SK-N-SH treated with all-trans-retinoic acid at 6 μM for 48 hours (cell line): ENCODE measurements around the gene NHP2.

ENCODE experiments used
- ARNTL ChIP-seq: fragments of 450-650 bp; formaldehyde crosslinking; IDR thresholded peaks from 2 replicates; pipeline ENCODE4 v1.5.0; 2020; ENCODE audit warnings: low read depth, mild to moderate bottlenecking, moderate library complexity, borderline replicate concordance
- CREB5 ChIP-seq: fragments of 250-450 bp; sonication (Bioruptor Pico); IDR thresholded peaks from 2 replicates; pipeline ENCODE4 v1.5.1; 2020; ENCODE audit warnings: low read depth, mild to moderate bottlenecking, moderate library complexity
- GLIS3 ChIP-seq: fragments of 250-450 bp; sonication (Bioruptor Pico); IDR thresholded peaks from 2 replicates; pipeline ENCODE4 v1.5.0; 2020; ENCODE audit warnings: mild to moderate bottlenecking, moderate library complexity
- ISL1 ChIP-seq: fragments of 250-450 bp; sonication (Bioruptor Pico); IDR thresholded peaks from 2 replicates; pipeline ENCODE4 v2.1.2; 2022; ENCODE audit warnings: mild to moderate bottlenecking, moderate library complexity
- PATZ1 ChIP-seq: fragments of 250-450 bp; sonication (Bioruptor Pico); IDR thresholded peaks from 2 replicates; pipeline ENCODE4 v1.8.0; 2020; ENCODE audit warnings: mild to moderate bottlenecking, moderate library complexity, borderline replicate concordance
- SNAI2 ChIP-seq: fragments of 250-450 bp; sonication (Bioruptor Pico); IDR thresholded peaks from 2 replicates; pipeline ENCODE4 v1.5.0; 2020; ENCODE audit warnings: mild to moderate bottlenecking, moderate library complexity
- TOX ChIP-seq: fragments of 250-450 bp; sonication (Bioruptor Pico); IDR thresholded peaks from 2 replicates; pipeline ENCODE4 v1.8.0; 2021; ENCODE audit warnings: mild to moderate bottlenecking, moderate library complexity, borderline replicate concordance
- ZFP30 ChIP-seq: fragments of 450-650 bp; formaldehyde crosslinking; IDR thresholded peaks from 2 replicates; pipeline ENCODE4 v1.5.0; 2022; ENCODE audit warnings: mild to moderate bottlenecking, moderate library complexity
- ZNF8 ChIP-seq: fragments of 450-650 bp; formaldehyde crosslinking; IDR thresholded peaks from 2 replicates; pipeline ENCODE4 v1.5.0; 2020; ENCODE audit warnings: mild to moderate bottlenecking, moderate library complexity

GRCh38 chr5:178187014-178187413 is 33.3 kb upstream of the NHP2 start, which contains the start of gene GMCL2:
- TF ChIP-seq ZFP30 (no peak), GLIS3 (CRISPR knock-in tag) (no peak), SNAI2 (no peak), TOX (CRISPR knock-in tag) (no peak), ZNF8 (CRISPR knock-in tag) (no peak), CREB5 (CRISPR knock-in tag) (no peak), ARNTL (CRISPR knock-in tag) (no peak), PATZ1 (CRISPR knock-in tag) (no peak), ISL1 (CRISPR knock-in tag) (no peak)
